ENCODE measurements around the gene ADAMTS1. TPM values are rescaled to one million over a fixed set of nuclear protein-coding genes. Genes with fewer than 3 reads are reported as not detected.

ADAMTS1 gene
- total RNA-seq, 1 experiment from 2014 or later: 4.1 TPM

- TF ChIP-seq, protein P1, sequence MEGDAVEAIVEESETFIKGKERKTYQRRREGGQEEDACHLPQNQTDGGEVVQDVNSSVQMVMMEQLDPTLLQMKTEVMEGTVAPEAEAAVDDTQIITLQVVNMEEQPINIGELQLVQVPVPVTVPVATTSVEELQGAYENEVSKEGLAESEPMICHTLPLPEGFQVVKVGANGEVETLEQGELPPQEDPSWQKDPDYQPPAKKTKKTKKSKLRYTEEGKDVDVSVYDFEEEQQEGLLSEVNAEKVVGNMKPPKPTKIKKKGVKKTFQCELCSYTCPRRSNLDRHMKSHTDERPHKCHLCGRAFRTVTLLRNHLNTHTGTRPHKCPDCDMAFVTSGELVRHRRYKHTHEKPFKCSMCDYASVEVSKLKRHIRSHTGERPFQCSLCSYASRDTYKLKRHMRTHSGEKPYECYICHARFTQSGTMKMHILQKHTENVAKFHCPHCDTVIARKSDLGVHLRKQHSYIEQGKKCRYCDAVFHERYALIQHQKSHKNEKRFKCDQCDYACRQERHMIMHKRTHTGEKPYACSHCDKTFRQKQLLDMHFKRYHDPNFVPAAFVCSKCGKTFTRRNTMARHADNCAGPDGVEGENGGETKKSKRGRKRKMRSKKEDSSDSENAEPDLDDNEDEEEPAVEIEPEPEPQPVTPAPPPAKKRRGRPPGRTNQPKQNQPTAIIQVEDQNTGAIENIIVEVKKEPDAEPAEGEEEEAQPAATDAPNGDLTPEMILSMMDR (IDR thresholded peaks at IDR 0.05; ENCODE audit: unreplicated experiment): no peak
- Mint-ChIP-seq H3K4me3 (ENCODE audit: low read depth, unreplicated experiment) (peak overlapping the region; percentile 73), H3K4me1 (ENCODE audit: low read depth, unreplicated experiment) (peaks cover 16% of the 10 kb centered on the region), H3K9me3 (ENCODE audit: low read depth, unreplicated experiment) (no peaks in the 10 kb centered on the region), H3K27me3 (ENCODE audit: unreplicated experiment) (peaks cover 19% of the 10 kb centered on the region), H3K36me3 (ENCODE audit: insufficient read depth, unreplicated experiment) (peaks cover 46% of the 10 kb centered on the region), H3K27ac (ENCODE audit: unreplicated experiment) (peak overlapping the region; percentile 39)
- CTCF ChIA-PET: no interaction called here
- TSS peak; percentile 36 for BruUV-seq (replicated peaks)
- intact Hi-C loops (cut with micrococcal nuclease; ENCODE audit: unreplicated experiment): no loop called here
- DNase-seq: peak; percentile 42
Observed at GRCh38 chr21:26844258-26845065, 747 bp downstream of the ADAMTS1 start.

GRCh38 chr21:26843933-26844257 is 1.3 kb downstream of the ADAMTS1 start:
- H3K27me3 Mint-ChIP-seq (ENCODE audit: unreplicated experiment): peaks cover 19% of the 10 kb centered on the region
- BruUV-seq (replicated peaks): no TSS peak
- DNase-seq: no peak
- intact Hi-C loops (cut with micrococcal nuclease; ENCODE audit: unreplicated experiment): no loop called here
- peaks cover 46% of the 10 kb centered on the region for H3K36me3 Mint-ChIP-seq (ENCODE audit: insufficient read depth, unreplicated experiment)
- H3K4me1 Mint-ChIP-seq (ENCODE audit: low read depth, unreplicated experiment): peaks cover 16% of the 10 kb centered on the region
- no peaks in the 10 kb centered on the region for H3K9me3 Mint-ChIP-seq (ENCODE audit: low read depth, unreplicated experiment)
- H3K27ac Mint-ChIP-seq (ENCODE audit: unreplicated experiment): peak overlapping the region; percentile 39
- CTCF ChIA-PET: no interaction called here
- TF ChIP-seq, protein P1 (IDR thresholded peaks at IDR 0.05; ENCODE audit: unreplicated experiment): no peak
- peak overlapping the region; percentile 73 for H3K4me3 Mint-ChIP-seq (ENCODE audit: low read depth, unreplicated experiment)

DNA sequence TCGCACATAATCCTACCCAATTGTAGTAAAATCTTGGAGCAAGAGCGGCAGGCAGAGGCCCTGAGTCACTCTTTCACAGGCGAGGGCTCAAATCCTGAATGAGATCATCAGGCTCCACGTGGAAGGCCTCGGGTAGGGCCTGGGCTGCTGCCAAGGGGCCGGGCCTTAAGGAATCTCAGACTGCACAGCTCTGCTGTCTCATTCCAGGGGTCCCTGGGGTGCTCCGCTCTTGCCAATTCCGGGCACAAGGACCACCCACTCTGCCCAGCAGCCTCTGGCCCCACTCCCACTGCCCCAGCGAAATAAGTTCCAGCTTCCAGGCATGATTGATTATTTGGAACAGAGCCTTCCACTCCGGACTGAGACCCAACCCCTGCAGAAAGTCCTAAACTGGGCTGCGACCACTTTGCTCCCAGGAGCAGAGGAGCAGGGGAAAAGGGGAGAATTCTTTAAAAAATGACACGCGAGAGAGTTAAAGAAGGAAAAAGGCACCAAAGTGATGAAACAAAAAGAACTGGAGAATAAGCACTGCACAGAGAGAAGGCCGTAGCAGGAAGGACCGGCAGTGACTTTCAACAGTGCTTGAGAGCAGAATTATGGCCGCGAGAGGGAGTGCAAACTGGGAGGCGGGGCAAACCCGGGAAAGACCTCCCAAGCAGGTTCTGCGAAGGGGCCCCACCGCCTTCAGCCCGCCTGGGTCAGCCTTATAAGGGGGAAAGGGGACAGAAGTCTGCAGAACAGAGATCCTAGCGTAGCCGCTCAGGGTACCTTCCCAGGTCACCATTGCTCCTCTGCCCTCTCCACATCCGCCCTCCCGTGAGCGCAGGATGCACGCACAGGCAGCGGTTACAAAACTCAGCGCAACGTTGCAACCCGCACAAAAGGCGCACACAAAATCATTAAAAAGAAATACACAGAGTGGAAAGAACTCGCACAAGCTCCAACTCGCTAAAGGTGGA is 2.0 kb downstream of the ADAMTS1 start:
- intact Hi-C loops (cut with micrococcal nuclease; ENCODE audit: unreplicated experiment): no loop called here

DNA sequence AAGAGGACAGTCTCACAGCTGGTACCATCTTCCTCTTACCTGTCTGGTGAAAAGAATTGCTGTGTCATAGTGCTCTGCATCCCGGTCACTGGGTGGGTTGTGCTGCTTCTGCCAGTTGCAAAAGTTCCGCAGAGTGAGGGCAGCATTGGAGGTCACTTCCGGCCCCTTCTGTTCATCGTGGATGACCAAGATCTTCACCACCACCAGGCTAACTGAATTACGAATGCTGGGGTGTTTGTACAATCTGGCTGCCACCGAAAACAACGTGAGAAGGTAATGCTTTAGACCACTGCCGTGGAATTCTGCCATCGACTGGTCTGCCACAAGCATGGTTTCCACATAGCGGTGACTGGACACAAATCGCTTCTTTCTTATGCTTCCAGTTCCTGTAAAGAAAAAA is 2.9 kb downstream of the ADAMTS1 start:
- CTCF ChIA-PET: no interaction called here
- Mint-ChIP-seq H3K9me3 (ENCODE audit: low read depth, unreplicated experiment) (no peaks in the 10 kb centered on the region), H3K36me3 (ENCODE audit: insufficient read depth, unreplicated experiment) (peaks cover 46% of the 10 kb centered on the region), H3K27me3 (ENCODE audit: unreplicated experiment) (peaks cover 13% of the 10 kb centered on the region), H3K4me3 (ENCODE audit: low read depth, unreplicated experiment) (peak overlapping the region; percentile 73), H3K4me1 (ENCODE audit: low read depth, unreplicated experiment) (peaks cover 15% of the 10 kb centered on the region), H3K27ac (ENCODE audit: unreplicated experiment) (no peak overlapping the region)
- DNase-seq: no peak
- intact Hi-C loops (cut with micrococcal nuclease; ENCODE audit: unreplicated experiment): no loop called here
- TF ChIP-seq, protein P1 (IDR thresholded peaks at IDR 0.05; ENCODE audit: unreplicated experiment): no peak
- no TSS peak for BruUV-seq (replicated peaks)

More for the DNA sequence above, 2.0 kb downstream of the ADAMTS1 start:
- TF ChIP-seq, protein P1 (IDR thresholded peaks at IDR 0.05; ENCODE audit: unreplicated experiment): peak; percentile 21
- Mint-ChIP-seq H3K4me1 (ENCODE audit: low read depth, unreplicated experiment) (peaks cover 16% of the 10 kb centered on the region), H3K27me3 (ENCODE audit: unreplicated experiment) (peaks cover 19% of the 10 kb centered on the region), H3K27ac (ENCODE audit: unreplicated experiment) (peak overlapping the region; percentile 39), H3K9me3 (ENCODE audit: low read depth, unreplicated experiment) (no peaks in the 10 kb centered on the region), H3K36me3 (ENCODE audit: insufficient read depth, unreplicated experiment) (peaks cover 46% of the 10 kb centered on the region), H3K4me3 (ENCODE audit: low read depth, unreplicated experiment) (peak overlapping the region; percentile 73)
- no TSS peak for BruUV-seq (replicated peaks)
- DNase-seq: peak; percentile 82
- CTCF ChIA-PET: no interaction called here

All from Calu3 (cell line).